Mesenchymal stem cell (in vitro differentiated cells and primary cell): ENCODE results near the gene TMEM243.

Experiments used
- DNase-seq: peaks from one replicate; pipeline ENCODE4 v3.0.0-alpha.2; 2013
- H2AFZ ChIP-seq: one replicate; pipeline ENCODE4 v1.6.1; 2013; ENCODE audit warnings: low read depth, mild to moderate bottlenecking, control low read depth, inconsistent platforms, low read length, moderate library complexity
- H2AK5ac ChIP-seq: 2 replicates; pipeline ENCODE4 v1.6.1; 2013; ENCODE audit warnings: low read length, moderate library complexity, mild to moderate bottlenecking, inconsistent platforms; ENCODE audit not compliant: severe bottlenecking
- H2BK120ac ChIP-seq: one replicate; pipeline ENCODE4 v1.6.1; 2013; ENCODE audit warnings: low read depth, mild to moderate bottlenecking, inconsistent platforms, low read length, moderate library complexity
- H2BK12ac ChIP-seq, 2 experiments: one replicate each; pipeline ENCODE4 v1.6.1; 2013; ENCODE audit warnings: inconsistent platforms in 2 of 2, low read length in 2 of 2, mild to moderate bottlenecking in 2 of 2, moderate library complexity in 2 of 2, control low read depth in 1 of 2
- H2BK15ac ChIP-seq: one replicate; pipeline ENCODE4 v1.6.1; 2013; ENCODE audit warnings: mild to moderate bottlenecking, low read depth, inconsistent platforms; ENCODE audit not compliant: poor library complexity, severe bottlenecking
- H2BK5ac ChIP-seq: 2 replicates; pipeline ENCODE4 v1.6.1; 2013; ENCODE audit warnings: low read depth, mild to moderate bottlenecking, low read length, control low read depth, inconsistent platforms; ENCODE audit not compliant: poor library complexity, severe bottlenecking
- H3K14ac ChIP-seq, 2 experiments: one replicate each; pipeline ENCODE4 v1.6.1; 2013; ENCODE audit warnings: inconsistent platforms in 2 of 2, low read length in 2 of 2, control low read depth in 1 of 2, mild to moderate bottlenecking in 1 of 2, moderate library complexity in 1 of 2
- H3K18ac ChIP-seq, 2 experiments: one replicate each; pipeline ENCODE4 v1.6.1; 2013; ENCODE audit warnings: inconsistent platforms in 2 of 2, low read length in 2 of 2, control low read depth in 1 of 2, low read depth in 1 of 2, mild to moderate bottlenecking in 1 of 2
- H3K23ac ChIP-seq, 2 experiments: one replicate each; pipeline ENCODE4 v1.6.1; 2013; ENCODE audit warnings: inconsistent platforms in 2 of 2, low read length in 2 of 2, mild to moderate bottlenecking in 2 of 2, moderate library complexity in 2 of 2, control low read depth in 1 of 2
- H3K27ac ChIP-seq: 2 replicates; pipeline ENCODE4 v1.5.1; 2013; ENCODE audit warnings: mild to moderate bottlenecking, moderate library complexity, low read length, control low read depth, inconsistent platforms; ENCODE audit not compliant: poor library complexity, severe bottlenecking
- H3K27me3 ChIP-seq, 2 experiments: 2 replicates each; pipeline versions ENCODE4 v1.6.1 to v1.7.0; 2013; ENCODE audit warnings: low read length in 2 of 2, mild to moderate bottlenecking in 2 of 2, moderate library complexity in 2 of 2, control low read depth in 1 of 2, inconsistent platforms in 1 of 2; ENCODE audit not compliant: control insufficient read depth in 1 of 2, insufficient read depth in 1 of 2
- H3K36me3 ChIP-seq, 2 experiments: 2 replicates each; pipeline versions ENCODE4 v1.6.1 to v1.7.0; 2013; ENCODE audit warnings: low read length in 2 of 2, control low read depth in 1 of 2, inconsistent platforms in 1 of 2, low read depth in 1 of 2, mild to moderate bottlenecking in 1 of 2; ENCODE audit not compliant: insufficient read depth in 2 of 2, control insufficient read depth in 1 of 2
- H3K4ac ChIP-seq, 2 experiments: one replicate each; pipeline ENCODE4 v1.6.1; 2013; ENCODE audit warnings: inconsistent platforms in 2 of 2, low read length in 2 of 2, mild to moderate bottlenecking in 2 of 2, moderate library complexity in 2 of 2, control low read depth in 1 of 2, low read depth in 1 of 2
- H3K4me1 ChIP-seq: 2 replicates; pipeline ENCODE4 v1.6.1; 2013; ENCODE audit warnings: low read depth, low read length, control low read depth; ENCODE audit not compliant: control insufficient read depth, insufficient read depth
- H3K4me2 ChIP-seq: 2 replicates; pipeline ENCODE4 v1.6.1; 2013; ENCODE audit warnings: low read length, mild to moderate bottlenecking, inconsistent platforms; ENCODE audit not compliant: poor library complexity, severe bottlenecking
- H3K4me3 ChIP-seq, 2 experiments: 2 replicates each; pipeline versions ENCODE4 v1.5.1 to v1.7.0; 2013; ENCODE audit warnings: low read length in 2 of 2, mild to moderate bottlenecking in 2 of 2, control low read depth in 1 of 2, low read depth in 1 of 2; ENCODE audit not compliant: insufficient read depth in 1 of 2
- H3K79me1 ChIP-seq: replicated peaks from 2 replicates; pipeline ENCODE4 v1.6.1; 2013; ENCODE audit warnings: mild to moderate bottlenecking, control low read depth, low read length, inconsistent platforms; ENCODE audit not compliant: poor library complexity, severe bottlenecking
- H3K9ac ChIP-seq: 2 replicates; pipeline ENCODE4 v1.7.0; 2013; ENCODE audit warnings: mild to moderate bottlenecking, low read length, moderate library complexity
- H3K9me3 ChIP-seq: 2 replicates; pipeline ENCODE4 v1.7.0; 2013; ENCODE audit warnings: mild to moderate bottlenecking, low read length; ENCODE audit not compliant: control insufficient read depth
- H4K8ac ChIP-seq: one replicate; pipeline ENCODE4 v1.6.1; 2013; ENCODE audit warnings: inconsistent platforms, mild to moderate bottlenecking, low read length, moderate library complexity
- H4K91ac ChIP-seq: one replicate; pipeline ENCODE4 v1.6.1; 2013; ENCODE audit warnings: mild to moderate bottlenecking, low read length, inconsistent platforms
- WGBS: methylation state at CpG from one replicate; pipeline ENCODE4 v1.1.7; 2013; ENCODE audit warnings: mixed read lengths; 5-methylcytosine and 5-hydroxymethylcytosine counted together

The TMEM243 gene

DNA sequence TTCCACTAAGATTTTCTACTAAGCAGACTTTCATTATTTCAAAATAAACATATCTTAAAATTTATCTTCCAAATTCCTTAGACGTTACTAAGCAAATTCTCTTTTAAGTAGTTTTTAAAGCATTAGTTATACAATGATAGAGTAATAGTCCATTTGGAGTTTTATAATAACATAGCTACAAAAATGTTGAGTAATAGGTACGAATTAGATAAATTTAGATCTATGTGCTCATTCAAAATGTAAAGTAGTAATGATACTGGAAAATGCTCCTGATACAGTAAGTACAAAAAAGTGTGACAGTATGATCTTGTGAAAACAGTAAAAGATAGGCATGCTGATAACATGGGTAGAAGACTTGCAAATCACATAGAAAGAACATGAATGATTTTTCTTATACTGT lies 62.8 kb downstream of the TMEM243 start:
- Histone ChIP-seq H2BK15ac (no peak overlapping the region), H4K8ac (no peak overlapping the region), H3K36me3 (peaks cover 0 to 4% of the 10 kb centered on the region in 2 experiments), H2BK5ac (no peak overlapping the region), H3K23ac (no peak overlapping the region), H3K9ac (peak overlapping the region; percentile 18), H3K4me2 (no peak overlapping the region), H3K18ac (no peak overlapping the region), H3K27me3 (no peaks in the 10 kb centered on the region), H2AFZ (no peak overlapping the region), H2BK120ac (no peak overlapping the region), H3K27ac (no peak overlapping the region), H3K4me3 (peak overlapping the region in 1 of 2 experiments; percentile 58), H2BK12ac (no peak overlapping the region), H3K4ac (no peak overlapping the region), H2AK5ac (no peak overlapping the region), H3K4me1 (no peaks in the 10 kb centered on the region), H3K9me3 (no peaks in the 10 kb centered on the region), H3K79me1 (no peaks in the 10 kb centered on the region), H3K14ac (no peak overlapping the region), H4K91ac (no peak overlapping the region)
- DNase-seq = peak; percentile 19
- WGBS = 100% methylated on average over 1 of the region's 2 CpGs

DNA sequence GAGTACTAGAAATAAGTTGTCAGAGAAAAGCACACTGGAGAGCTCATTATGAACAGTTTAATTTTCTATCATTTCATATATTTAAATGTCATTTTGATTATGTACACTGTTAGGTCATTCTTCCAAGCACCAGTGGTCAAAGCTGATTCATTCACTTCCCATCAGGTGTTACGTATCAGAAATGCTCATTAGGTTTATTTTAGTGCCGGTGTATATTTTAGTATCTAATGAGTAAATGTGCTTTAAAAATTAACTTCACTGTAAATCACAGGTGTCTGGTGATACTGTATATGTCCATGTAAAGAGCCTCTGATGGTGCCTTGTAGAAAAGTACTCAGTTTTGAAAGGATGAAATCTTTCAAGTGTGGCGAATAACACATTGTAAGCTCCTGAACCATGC lies 63.7 kb downstream of the TMEM243 start:
- Histone ChIP-seq H3K4me1 (no peaks in the 10 kb centered on the region), H2AK5ac (no peak overlapping the region), H2AFZ (no peak overlapping the region), H3K14ac (no peak overlapping the region), H3K9ac (peak overlapping the region; percentile 1), H2BK5ac (no peak overlapping the region), H2BK120ac (no peak overlapping the region), H3K9me3 (no peaks in the 10 kb centered on the region), H2BK15ac (no peak overlapping the region), H3K18ac (no peak overlapping the region), H3K27ac (no peak overlapping the region), H4K91ac (no peak overlapping the region), H3K23ac (no peak overlapping the region), H4K8ac (no peak overlapping the region), H3K79me1 (no peaks in the 10 kb centered on the region), H3K4ac (no peak overlapping the region), H3K36me3 (peaks cover 0 to 4% of the 10 kb centered on the region in 2 experiments), H3K27me3 (no peaks in the 10 kb centered on the region), H2BK12ac (no peak overlapping the region), H3K4me3 (peak overlapping the region in 1 of 2 experiments; percentile 58), H3K4me2 (no peak overlapping the region)
- DNase-seq = no peak
- WGBS = no CpG with 5 or more reads among the region's 3 CpGs

- peak overlapping the region; percentile 79 for H3K4me2 ChIP-seq
- H4K8ac ChIP-seq = no peak overlapping the region
- H3K9ac ChIP-seq = peak overlapping the region; percentile 99
- H3K27me3 ChIP-seq = no peaks in the 10 kb centered on the region
- H3K18ac ChIP-seq = no peak overlapping the region
- no peak overlapping the region for H2AFZ ChIP-seq
- H3K36me3 ChIP-seq = no peaks in the 10 kb centered on the region
- H3K4me3 ChIP-seq = peak overlapping the region in 1 of 2 experiments; percentile 93
- no peak overlapping the region for H3K27ac ChIP-seq
- no peak overlapping the region for H4K91ac ChIP-seq
- H2BK5ac ChIP-seq = no peak overlapping the region
- no peak overlapping the region for H2BK12ac ChIP-seq
- H2BK15ac ChIP-seq = no peak overlapping the region
- H3K14ac ChIP-seq = no peak overlapping the region
- no peak overlapping the region for H2AK5ac ChIP-seq
- H3K79me1 ChIP-seq = no peaks in the 10 kb centered on the region
- 33% methylated on average over 1 of the region's 3 CpGs for WGBS
- H2BK120ac ChIP-seq = no peak overlapping the region
- no peak for DNase-seq
- H3K4ac ChIP-seq = no peak overlapping the region
- H3K9me3 ChIP-seq = no peaks in the 10 kb centered on the region
- H3K4me1 ChIP-seq = no peaks in the 10 kb centered on the region
- H3K23ac ChIP-seq = no peak overlapping the region
These were observed 65.0 kb downstream of the TMEM243 start for GRCh38 chr7:87154569-87154968.

- no peak for DNase-seq
These were observed 65.4 kb downstream of the TMEM243 start for GRCh38 chr7:87154166-87154565.

More at GRCh38 chr7:87154166-87154565, 65.4 kb downstream of the TMEM243 start:
- H2BK5ac ChIP-seq = no peak overlapping the region
- no peak overlapping the region for H3K27ac ChIP-seq
- no peak overlapping the region for H2BK15ac ChIP-seq
- no peak overlapping the region for H4K91ac ChIP-seq
- no peak overlapping the region for H2AFZ ChIP-seq
- no peak overlapping the region for H3K18ac ChIP-seq
- H3K27me3 ChIP-seq = no peaks in the 10 kb centered on the region
- no peak overlapping the region for H4K8ac ChIP-seq
- no peaks in the 10 kb centered on the region for H3K36me3 ChIP-seq
- H3K9me3 ChIP-seq = no peaks in the 10 kb centered on the region
- peak overlapping the region; percentile 79 for H3K4me2 ChIP-seq
- H3K4me3 ChIP-seq = peak overlapping the region in 1 of 2 experiments; percentile 93
- H2BK12ac ChIP-seq = no peak overlapping the region
- H3K4me1 ChIP-seq = no peaks in the 10 kb centered on the region
- 40% methylated on average over 1 of the region's 2 CpGs for WGBS
- H3K79me1 ChIP-seq = no peaks in the 10 kb centered on the region
- H3K4ac ChIP-seq = no peak overlapping the region
- no peak overlapping the region for H2BK120ac ChIP-seq
- H3K9ac ChIP-seq = peak overlapping the region; percentile 99
- H3K14ac ChIP-seq = no peak overlapping the region
- H2AK5ac ChIP-seq = no peak overlapping the region
- no peak overlapping the region for H3K23ac ChIP-seq
